GM12874 (cell line): Measurements from ENCODE around the gene PVALB.

Experiments
- CTCF ChIP-seq: IDR thresholded peaks from 2 replicates; pipeline ENCODE4 v1.5.1; 2011; ENCODE audit warnings: low read depth, mild to moderate bottlenecking, control low read depth, low read length, moderate library complexity; ENCODE audit not compliant: insufficient read depth

The PVALB gene, protein sequence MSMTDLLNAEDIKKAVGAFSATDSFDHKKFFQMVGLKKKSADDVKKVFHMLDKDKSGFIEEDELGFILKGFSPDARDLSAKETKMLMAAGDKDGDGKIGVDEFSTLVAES

GRCh38 chr22:36816636-36817524 is at the start of gene PVALB:
TSS of gene PVALB (minus strand) at chr22:36817035. CDS start at chr22:36817005, 30 bp downstream.
- no peak for TF ChIP-seq CTCF

DNA sequence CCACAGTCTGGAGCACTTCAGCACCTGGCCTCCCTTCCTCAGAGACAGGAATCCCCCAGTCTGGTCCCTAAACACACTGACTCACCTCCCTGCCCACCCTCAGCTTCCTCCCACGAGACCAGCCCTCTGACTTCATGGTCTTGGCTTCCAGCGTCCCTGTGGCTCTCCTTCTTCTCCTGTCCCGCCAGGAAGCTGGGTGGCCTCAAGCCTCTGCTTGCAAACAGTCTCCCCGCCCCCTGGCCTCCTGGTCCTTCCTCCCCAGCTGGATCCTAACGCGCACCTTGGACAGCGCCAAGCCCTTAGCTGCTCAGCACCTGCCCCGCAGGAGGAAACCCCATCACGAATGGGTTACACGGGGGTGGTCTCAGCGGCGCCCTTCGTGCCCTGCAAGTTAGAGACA is 48.5 kb upstream of the PVALB start:
- no peak for TF ChIP-seq CTCF

DNA sequence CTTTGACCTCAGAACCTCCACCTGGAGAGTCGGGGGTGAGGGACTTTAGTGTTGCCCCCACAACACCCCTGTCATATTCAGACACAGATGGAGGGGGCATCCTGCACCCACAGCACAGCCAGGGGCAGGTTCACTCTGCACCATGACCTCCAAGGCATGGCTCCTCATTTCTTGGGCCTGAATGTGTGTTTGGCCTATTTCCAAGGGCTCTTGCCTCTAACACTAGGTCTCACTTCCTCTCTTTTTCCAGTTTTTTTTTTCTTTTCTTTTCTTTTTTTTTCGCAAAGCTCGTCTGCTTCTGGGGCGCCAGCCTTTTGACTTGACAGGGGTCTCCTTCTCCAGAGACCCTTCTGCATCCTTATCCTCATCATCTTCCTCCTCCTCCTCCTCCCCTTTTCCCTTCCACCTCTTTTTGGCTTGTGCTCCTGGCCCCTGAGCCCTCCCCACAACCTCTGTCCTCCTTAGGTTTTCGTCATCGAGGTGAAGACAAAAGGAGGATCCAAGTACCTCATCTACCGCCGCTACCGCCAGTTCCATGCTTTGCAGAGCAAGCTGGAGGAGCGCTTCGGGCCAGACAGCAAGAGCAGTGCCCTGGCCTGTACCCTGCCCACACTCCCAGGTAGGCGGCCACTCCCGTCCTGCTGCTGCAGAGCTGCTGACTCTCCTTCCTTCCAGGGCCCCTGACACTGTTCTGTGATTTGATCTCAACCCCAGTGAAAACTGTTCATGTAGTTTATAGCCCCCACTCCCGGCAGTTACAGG is 47.8 kb upstream of the PVALB start:
- TF ChIP-seq CTCF: no peak

DNA sequence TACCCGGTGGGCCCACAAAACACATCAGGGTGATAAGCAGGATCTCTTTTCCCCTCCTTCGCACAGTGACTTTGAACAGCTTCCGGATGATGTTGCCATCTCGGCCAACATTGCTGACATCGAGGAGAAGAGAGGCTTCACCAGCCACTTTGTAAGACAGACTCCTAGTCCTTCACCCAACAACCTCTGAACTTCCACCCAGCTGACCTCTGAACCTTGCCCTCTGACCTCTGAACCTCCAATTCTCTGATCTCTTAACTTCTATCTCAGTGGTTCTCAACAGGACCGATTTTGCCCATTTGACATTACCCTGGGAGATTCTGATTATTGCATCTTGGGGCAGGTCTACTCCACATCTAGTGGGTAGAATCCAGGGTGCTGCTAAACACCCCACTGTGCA is 47.1 kb upstream of the PVALB start:
- TF ChIP-seq CTCF: no peak

DNA sequence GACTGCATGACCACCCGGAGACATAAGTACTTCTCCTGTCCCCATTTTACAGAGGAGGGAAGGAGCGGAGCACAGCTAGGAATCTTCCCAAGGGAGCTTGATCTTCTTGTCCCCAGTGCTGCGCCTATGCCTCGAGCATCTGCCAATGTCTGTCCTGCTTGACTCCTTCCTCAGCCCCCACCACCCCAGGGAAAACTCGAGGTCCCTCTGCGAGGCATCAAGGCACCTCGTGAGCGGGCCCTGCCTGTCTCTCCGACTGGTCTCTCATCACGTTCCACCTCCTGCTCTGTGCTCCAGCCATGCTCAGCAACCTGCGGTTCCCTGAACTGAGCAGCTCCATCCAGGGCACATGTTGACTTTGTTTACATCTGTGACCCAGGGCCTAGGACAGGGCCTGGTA is 46.4 kb upstream of the PVALB start:
- TF ChIP-seq CTCF: no peak

DNA sequence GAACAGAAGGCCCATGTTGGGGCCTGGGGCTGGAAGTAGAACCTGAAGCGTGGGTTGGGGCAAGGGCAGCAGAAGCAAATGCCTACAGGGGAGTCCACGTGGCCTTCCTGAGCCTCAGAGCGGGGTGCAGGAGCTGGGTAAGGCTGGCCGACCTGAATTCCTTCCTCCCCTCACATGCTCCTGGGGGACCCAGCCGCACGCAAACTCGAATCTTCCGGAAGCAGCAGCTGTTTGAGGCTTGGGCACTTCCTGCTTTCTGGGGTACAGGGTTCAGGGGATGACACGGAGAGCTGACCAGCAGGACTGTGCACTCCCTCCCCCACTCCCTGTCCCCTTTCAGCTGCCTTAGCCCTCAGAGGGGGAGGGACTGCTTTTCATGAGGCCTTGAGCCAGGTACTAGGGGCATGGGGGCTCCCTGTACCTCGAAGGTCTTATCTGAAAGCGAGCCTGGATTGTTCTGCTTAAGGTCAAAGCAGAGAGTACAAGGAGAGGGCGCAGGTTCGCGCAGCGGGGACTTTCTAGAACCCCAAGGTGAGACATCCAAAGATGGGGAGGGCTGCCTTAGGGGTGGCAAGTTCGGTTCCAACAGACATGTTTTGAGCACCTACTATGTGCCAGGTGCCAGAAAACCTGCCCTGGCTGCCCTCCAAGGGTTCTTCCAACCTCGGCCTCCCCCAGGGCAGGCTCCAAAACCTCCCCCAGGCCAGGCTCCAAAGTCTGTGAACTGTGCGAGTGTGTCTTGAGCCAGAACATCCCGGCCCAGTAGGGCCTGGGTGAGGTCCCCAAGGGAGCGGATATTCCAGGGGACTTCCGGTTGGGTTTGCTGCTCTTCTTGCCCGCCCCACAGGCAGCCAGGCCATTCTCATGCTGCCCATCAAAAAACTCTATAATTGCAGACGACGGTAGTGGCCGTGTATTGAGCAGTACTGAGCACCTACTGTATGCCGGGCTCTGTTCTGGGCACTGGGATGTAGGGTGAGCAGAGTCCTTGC is 45.7 kb upstream of the PVALB start:
- no peak for TF ChIP-seq CTCF
